Measurements from ENCODE around the gene MAPKAPK2.

Gene MAPKAPK2

DNA sequence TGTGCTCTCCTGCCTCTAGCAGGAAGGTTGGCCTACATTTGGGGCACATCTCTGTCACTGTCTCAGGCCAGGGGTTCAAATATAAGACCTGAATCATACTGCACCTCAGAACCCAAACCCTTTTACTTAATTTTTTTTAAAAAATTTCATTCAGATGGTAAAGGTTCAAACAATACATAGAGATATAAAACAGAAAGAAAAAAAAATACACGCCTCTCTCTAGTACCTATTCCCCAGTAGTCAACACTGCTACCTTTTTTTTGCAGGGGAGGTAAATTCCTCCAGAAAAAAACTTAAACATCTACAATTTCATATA lies 32.9 kb downstream of the MAPKAPK2 start:
- no peak for TF ChIP-seq CTCF (conservative IDR thresholded peaks at IDR 0.05; ENCODE audit: low read depth, low read length)
- H4K20me1 ChIP-seq (ENCODE audit: insufficient read depth): no peaks in the 10 kb centered on the region
- H3K27ac ChIP-seq: peak overlapping the region; percentile 37; the same call in 1 of the 2 replicates
- peaks cover 4% of the 10 kb centered on the region; the same call in 1 of the 2 replicates for H3K79me2 ChIP-seq (ENCODE audit: insufficient read depth, low read depth)
- H3K36me3 ChIP-seq (ENCODE audit: insufficient read depth): no peaks in the 10 kb centered on the region
- H2AFZ ChIP-seq (ENCODE audit: low read depth): no peak overlapping the region
- peak overlapping the region; percentile 64 for H3K4me2 ChIP-seq
- H3K4me1 ChIP-seq (ENCODE audit: low read depth, poor library complexity, severe bottlenecking): peaks cover 78% of the 10 kb centered on the region
- no peak overlapping the region for H3K4me3 ChIP-seq (IDR thresholded peaks at IDR 0.05; ENCODE audit: insufficient read depth, low read depth, low read length)
- H3K27me3 ChIP-seq (ENCODE audit: insufficient read depth, low read depth): no peaks in the 10 kb centered on the region
- no peak overlapping the region for H3K9ac ChIP-seq

GRCh38 chr1:206719169-206719839 lies 34.6 kb downstream of the MAPKAPK2 start:
- H3K4me3 ChIP-seq (IDR thresholded peaks at IDR 0.05; ENCODE audit: insufficient read depth, low read depth, low read length): no peak overlapping the region
- no peaks in the 10 kb centered on the region for H3K27me3 ChIP-seq (ENCODE audit: insufficient read depth, low read depth)
- H3K27ac ChIP-seq: no peak overlapping the region
- peaks cover 63% of the 10 kb centered on the region for H3K4me1 ChIP-seq (ENCODE audit: low read depth, poor library complexity, severe bottlenecking)
- no peaks in the 10 kb centered on the region for H4K20me1 ChIP-seq (ENCODE audit: insufficient read depth)
- no peak overlapping the region for H3K9ac ChIP-seq
- H3K36me3 ChIP-seq (ENCODE audit: insufficient read depth): no peaks in the 10 kb centered on the region
- peaks cover 4% of the 10 kb centered on the region; the same call in 1 of the 2 replicates for H3K79me2 ChIP-seq (ENCODE audit: insufficient read depth, low read depth)
- no peak overlapping the region for H3K4me2 ChIP-seq
- TF ChIP-seq CTCF (conservative IDR thresholded peaks at IDR 0.05; ENCODE audit: low read depth, low read length): no peak
- H2AFZ ChIP-seq (ENCODE audit: low read depth): no peak overlapping the region

DNA sequence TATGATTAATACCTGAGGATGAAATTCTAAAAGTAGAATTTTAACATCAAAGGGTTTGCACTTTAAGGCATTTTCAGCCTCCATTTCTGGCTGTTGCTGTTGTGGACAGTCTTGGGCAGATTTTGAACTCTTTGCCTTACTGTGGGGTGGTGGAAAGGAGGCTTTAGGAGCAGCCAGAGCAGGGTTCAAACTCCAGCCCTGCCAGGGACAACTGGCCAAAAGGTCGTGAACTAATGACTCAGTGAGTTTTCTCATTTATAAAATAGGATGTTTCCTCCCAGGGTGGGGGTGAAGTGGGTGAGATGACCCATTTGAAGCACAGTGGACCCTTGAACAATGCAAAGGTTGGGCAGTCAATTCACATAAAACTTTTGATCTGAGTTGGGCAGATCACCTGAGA lies 36.7 kb downstream of the MAPKAPK2 start:
- Histone ChIP-seq H3K27ac (no peak overlapping the region), H3K4me3 (IDR thresholded peaks at IDR 0.05; ENCODE audit: insufficient read depth, low read depth, low read length) (no peak overlapping the region), H3K9ac (no peak overlapping the region), H4K20me1 (ENCODE audit: insufficient read depth) (no peaks in the 10 kb centered on the region), H3K36me3 (ENCODE audit: insufficient read depth) (no peaks in the 10 kb centered on the region), H3K4me1 (ENCODE audit: low read depth, poor library complexity, severe bottlenecking) (peaks cover 54% of the 10 kb centered on the region), H2AFZ (ENCODE audit: low read depth) (no peak overlapping the region), H3K27me3 (ENCODE audit: insufficient read depth, low read depth) (no peaks in the 10 kb centered on the region), H3K4me2 (no peak overlapping the region), H3K79me2 (ENCODE audit: insufficient read depth, low read depth) (0 out of 2 replicates have a peak, but pooled peaks cover 4% of the 10 kb centered on the region)
- TF ChIP-seq CTCF (conservative IDR thresholded peaks at IDR 0.05; ENCODE audit: low read depth, low read length): no peak

GRCh38 chr1:206722751-206723461 lies 38.2 kb downstream of the MAPKAPK2 start:
- Histone ChIP-seq H4K20me1 (ENCODE audit: insufficient read depth) (no peaks in the 10 kb centered on the region), H2AFZ (ENCODE audit: low read depth) (no peak overlapping the region), H3K9ac (no peak overlapping the region), H3K27me3 (ENCODE audit: insufficient read depth, low read depth) (no peaks in the 10 kb centered on the region), H3K4me3 (IDR thresholded peaks at IDR 0.05; ENCODE audit: insufficient read depth, low read depth, low read length) (no peak overlapping the region), H3K4me2 (no peak overlapping the region), H3K4me1 (ENCODE audit: low read depth, poor library complexity, severe bottlenecking) (peaks cover 45% of the 10 kb centered on the region), H3K79me2 (ENCODE audit: insufficient read depth, low read depth) (0 out of 2 replicates have a peak, but pooled peaks cover 3% of the 10 kb centered on the region), H3K27ac (no peak overlapping the region), H3K36me3 (ENCODE audit: insufficient read depth) (no peaks in the 10 kb centered on the region)
- TF ChIP-seq CTCF (conservative IDR thresholded peaks at IDR 0.05; ENCODE audit: low read depth, low read length): no peak

Measured in KMS-11 (cell line).